HG02973 (cell line): ENCODE data around the gene CTSC.

Experiments used
- ATAC-seq: cut with Tn5 transposase; IDR thresholded peaks from one replicate; pipeline ENCODE4 v1.9.1; 2021; ENCODE audit warnings: moderate library complexity; ENCODE audit not compliant: unreplicated experiment

CTSC gene

DNA sequence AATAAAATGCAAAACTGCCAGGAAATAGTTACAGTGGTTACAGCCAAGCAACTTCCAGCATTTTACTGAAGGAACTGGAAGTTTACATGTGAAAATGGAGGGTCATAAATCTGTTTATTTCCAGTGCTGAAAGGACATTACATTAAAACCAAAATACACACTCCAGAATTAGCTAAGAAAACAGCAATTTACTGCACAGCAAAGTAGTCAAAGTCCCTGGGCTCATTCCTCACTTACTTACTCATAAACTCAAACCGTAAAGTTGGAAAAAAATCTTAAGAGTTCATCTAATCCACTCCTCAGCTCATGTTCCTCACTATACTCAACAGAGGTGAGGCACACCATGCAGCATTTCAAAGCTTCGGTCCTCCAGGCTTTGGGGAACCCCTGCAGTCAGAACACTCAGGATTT, 17.4 kb downstream of the CTSC start:
- ATAC-seq = no peak

DNA sequence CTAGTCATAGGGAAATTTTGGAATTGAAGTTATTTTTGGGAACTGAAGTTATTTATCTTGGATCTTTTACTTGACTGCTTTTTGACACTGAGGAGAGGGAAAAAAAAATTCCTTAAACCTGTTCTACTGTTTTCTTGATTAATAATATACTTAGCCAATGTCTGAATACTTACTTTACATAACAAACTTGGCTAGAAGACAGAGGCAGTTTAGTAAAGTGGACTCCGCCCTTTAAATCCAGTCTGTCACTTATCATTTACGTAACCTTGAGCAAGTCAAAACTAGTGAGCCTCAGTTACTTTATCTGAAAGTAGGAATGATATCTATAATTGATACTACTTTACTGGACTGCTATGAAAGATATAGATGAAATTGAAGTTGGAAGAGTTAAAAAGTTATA, 19.5 kb downstream of the CTSC start:
- ATAC-seq = no peak

- ATAC-seq = no peak
These were observed 20.0 kb downstream of the CTSC start for GRCh38 chr11:88317536-88317935.

DNA sequence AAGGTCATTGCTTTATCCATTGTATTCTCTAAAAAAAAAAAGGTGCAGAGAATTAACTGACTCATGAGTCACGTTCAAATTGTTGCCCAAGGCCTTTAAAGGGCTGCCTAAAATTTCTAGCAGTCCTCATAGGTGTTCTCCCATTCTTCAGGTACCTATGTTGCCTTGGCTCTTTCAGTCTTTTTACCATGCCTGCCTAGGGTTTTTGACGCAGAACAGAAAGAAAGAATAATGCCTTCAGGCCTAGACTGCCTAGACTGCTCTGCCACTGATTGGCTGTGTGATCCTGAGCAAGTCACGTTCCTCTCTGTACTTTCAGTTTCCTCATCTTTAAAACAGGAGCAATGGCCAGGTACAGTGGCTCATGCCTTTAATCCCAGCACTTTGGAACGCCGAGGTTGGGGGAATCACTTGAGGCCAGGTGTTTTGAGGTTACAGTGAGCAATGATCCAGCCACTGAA, 21.5 kb downstream of the CTSC start:
- ATAC-seq = no peak

DNA sequence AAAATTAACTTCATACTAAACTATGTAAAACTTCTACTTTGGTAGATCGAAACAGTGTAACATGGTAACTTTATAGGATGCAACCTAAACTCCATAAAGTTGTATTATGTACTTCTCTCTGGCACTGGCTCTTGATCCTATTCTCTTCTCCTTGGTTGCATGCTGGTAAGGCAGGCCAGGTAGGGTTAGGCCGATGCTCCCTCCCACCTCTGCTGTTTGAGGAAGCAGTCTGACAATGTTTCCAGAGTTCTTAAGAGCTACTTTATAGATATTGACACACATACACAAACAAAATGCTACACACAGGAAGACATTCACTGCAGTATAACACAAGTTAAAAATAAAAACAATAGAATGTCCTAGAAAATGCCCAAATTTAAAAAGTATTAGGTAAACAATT, 22.5 kb downstream of the CTSC start:
- no peak for ATAC-seq

GRCh38 chr11:88313441-88313840, 24.1 kb downstream of the CTSC start:
- no peak for ATAC-seq

DNA sequence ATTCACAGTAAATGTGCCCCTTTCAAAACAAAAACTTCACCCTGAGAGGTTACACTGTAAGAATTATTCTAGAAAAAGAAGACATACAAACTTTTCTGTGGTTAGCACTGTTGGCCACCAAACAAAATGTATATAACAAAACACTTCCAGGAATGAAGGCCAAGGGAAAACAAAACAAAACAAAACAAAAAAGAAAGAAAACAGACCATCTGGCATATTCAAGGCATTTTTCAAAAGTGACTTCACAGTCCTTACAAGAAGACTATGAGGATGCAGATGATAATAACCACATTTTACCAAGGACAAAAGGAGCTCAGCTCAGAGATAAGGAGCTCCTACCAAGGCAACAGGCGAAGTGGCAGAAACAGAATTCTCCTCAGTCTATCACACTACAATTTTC, 24.9 kb downstream of the CTSC start:
- no peak for ATAC-seq

- ATAC-seq = no peak
These were observed 27.3 kb downstream of the CTSC start for GRCh38 chr11:88310246-88310645.

GRCh38 chr11:88308576-88308975, 29.0 kb downstream of the CTSC start:
- ATAC-seq = no peak

DNA sequence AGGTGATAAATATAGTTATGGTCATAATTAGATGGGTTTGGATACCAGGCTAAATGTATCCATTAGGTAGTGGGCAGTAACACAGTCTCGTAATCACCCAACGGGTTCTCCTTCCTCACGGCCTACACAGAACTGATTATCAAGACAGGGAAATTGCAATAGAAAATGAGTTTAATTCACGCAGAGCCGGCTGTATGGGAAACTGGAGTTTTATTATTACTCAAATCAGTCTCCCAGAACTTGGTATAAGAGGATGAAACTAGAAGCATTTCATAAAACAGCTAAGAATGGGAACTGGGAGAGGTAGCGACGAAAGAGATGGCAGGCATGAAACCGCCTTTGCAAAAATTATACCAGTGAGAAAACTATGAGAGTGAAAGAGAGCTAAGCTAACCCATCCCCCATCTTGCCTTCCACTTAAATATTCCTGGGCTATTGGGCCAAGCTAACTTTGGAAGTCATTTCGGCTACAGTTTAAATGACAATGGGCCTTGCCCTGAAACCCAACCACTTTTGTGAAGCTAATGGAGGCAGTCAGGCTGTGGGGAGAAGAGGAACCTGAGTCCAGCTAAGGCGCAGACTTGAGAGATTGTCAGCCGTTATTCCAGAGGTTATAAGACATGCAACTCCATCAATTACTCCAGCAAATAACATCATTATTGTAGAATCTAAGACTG, 29.6 kb downstream of the CTSC start:
- ATAC-seq = no peak

GRCh38 chr11:88306785-88307184, 30.8 kb downstream of the CTSC start:
- ATAC-seq = no peak

DNA sequence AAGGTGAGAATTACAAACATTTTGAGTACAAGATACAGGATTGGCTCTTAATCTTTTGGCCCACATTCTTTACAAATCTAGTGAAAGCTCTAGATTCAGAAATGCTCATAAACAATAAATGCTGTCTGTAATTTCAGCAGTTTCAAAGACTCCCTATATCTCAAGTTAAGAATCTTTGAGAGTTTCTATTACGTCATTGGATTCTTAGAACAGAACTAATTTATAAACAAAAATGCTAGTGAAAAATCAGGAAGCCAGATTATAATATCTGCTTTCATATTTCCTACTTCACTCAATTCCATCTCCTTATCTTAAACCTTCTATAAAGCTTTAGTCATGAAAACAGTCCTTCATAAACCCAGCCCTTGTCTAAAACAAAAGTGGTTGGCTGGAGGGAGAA, 32.1 kb downstream of the CTSC start:
- no peak for ATAC-seq

- no peak for ATAC-seq
These were observed 33.2 kb downstream of the CTSC start for GRCh38 chr11:88304352-88304751.

DNA sequence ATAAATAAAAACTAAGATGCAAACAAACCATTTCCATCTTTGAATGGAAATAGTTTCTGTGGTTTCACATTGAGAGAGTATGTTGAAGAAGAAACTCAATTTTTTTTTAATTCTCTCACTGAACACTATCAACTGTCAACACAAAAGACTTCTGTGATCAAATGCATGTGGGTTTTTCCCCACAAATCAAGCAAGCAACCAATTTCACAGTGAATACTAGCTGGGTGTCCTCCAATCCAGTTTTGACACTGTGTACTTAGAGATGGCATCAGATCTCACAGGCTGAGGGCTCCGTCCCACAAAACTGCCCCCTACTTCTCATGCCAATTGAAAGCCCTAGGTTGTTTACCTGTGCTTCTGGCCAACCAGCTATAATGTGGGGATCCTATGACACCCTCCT, 34.5 kb downstream of the CTSC start:
- no peak for ATAC-seq

DNA sequence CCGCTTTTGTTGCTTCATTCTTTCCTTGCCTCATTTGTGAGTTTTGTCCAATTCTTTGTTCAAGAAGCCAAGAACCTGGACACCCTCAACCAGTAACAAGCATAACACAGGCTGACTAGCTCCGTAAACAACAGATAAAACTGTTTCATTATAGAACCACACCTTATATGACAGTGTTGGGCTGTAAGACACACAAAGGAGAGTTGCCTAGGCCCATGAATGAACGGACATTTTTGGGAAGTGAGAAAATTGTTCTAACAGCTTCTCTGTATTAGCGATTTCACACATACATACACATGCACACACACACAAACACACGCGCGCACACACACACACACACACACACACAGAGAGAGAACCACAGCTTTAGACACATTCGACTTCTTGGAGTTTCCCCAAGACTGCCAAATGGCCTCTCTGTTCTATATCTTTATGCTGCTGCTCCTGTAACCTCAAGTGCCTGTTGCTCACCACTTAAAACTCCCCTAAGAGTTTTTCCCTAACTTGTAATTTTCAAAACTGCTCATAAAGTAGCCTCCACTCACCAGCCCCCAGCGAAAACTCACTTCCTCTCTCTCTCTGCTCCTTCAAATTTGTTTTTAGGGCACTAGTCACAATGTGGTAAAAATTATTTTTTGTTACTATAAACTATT, 35.9 kb downstream of the CTSC start:
- peak; percentile 46 for ATAC-seq

DNA sequence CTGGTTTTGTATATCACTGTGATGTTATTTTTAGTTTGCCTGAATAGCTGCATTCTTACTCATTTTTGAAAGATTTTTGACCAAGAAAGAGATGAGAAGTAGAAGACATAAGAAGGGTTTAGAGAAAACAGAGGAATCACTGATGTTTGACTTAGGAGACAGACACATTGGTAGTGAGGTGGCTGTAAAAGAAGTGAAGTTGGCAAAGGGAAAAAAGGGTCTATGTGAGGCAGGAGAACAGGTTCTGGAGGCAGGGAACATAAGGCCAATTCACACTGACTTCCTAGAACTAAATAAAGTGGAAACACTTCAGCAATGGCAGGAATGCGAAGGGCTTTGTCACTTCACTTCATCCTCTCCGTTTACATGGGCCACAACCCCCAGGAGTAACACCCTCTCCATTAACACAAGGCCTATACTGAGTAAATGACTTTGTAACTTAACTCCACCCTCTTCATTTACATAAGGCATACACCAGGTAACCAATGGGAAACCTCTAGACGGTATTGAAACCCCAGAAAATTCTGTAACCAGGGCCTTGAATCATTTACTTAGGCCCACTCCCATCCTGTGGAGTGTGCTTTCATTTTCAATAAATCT, 36.5 kb downstream of the CTSC start:
- peak; percentile 78 for ATAC-seq

DNA sequence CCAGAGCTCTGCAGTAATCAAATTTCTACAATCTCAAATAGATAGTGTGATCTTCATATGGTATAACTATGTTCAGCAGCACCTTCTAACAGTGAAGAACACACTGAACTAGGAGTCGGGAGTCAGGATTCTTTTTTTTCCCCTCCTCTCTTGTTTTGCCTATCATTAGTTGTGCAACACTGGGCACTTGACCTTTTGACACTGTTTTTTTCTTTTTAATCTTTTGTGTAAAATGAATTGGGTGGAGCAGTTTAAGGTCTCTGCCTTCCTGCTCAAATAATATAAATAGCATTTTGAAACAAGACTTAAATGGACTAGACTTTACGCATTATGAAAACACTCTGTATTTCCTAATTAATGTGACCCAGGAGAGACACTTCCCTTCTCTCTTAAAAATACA, 39.7 kb downstream of the CTSC start:
- ATAC-seq = no peak

DNA sequence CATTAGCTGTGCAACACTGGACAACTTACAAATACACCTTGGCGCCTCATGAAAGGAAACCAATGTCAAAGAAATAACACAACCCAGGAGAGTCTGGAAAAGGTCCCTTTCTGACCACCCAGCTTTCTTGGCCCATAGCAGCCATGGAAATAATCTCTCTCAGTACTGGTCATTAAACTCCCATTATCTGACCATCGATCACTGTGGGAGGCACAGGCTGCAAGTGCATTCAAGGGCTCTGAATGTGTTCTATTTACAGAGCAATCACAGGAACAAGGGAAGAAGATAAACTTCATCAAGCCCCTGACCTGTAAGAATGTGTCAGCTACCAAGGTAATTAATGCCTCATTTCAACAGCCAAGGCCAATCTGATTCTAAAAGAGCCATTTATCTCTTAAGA, 40.1 kb downstream of the CTSC start:
- ATAC-seq = no peak

DNA sequence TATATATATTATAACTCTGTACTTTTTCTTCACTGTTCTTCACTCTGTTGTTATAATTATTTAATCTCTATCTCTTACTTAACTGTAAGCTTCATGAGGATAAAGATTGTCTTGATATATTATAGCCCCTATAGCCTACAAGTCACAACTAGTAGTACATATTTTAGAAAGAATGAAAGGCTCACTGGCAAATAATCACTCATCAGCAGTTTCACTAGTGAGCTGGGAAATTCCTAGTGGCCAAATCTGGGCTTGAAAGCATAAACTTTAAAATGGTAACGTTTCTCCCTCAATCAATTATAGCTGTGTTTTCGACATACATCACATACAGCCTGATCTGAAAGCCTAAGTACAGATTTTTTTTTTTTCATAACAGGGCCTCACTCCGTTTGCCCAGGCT, 42.5 kb downstream of the CTSC start:
- no peak for ATAC-seq

DNA sequence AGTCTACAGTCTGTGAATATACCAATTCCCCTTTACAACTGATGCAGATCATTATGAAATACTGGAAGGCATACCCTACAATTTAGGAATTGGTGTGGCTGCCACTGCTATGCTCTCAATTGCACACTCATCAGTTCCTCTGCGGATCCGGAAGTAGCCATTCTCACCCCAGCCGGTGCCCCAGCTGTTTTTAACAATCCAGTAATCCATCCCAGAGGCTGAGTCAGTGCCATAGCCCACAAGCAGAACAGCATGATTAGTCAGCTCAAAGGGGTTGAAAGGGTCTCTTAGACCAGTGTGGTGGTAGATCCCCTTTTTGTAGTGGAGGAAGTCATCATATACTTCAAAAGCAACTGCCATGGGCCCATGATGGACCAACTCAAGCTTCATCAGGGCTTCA, 43.6 kb downstream of the CTSC start:
- no peak for ATAC-seq

GRCh38 chr11:88292171-88292843, 45.2 kb downstream of the CTSC start:
- no peak for ATAC-seq

DNA sequence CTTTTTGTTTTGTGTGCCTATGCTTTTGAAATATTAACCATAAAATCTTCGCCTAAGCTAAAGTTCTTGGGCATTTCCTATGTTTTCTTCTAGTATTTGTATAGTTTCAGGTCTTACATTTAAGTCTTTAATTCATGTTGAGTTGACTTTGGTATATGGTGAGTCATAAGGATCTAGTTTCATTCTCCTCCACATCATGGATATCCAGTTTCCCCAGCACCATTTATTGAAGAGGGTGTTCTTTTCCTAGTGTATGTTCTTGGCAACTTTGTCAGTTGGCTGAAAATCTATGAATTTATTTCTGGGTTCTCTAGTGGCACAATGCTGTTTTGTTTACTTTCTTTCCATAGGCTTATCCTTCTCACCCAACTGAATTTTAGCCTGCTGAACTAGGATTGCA, 49.0 kb downstream of the CTSC start:
- ATAC-seq = no peak
